GM18909 (cell line): Measurements from ENCODE around the gene DSCAML1.

Experiments used
- ATAC-seq: cut with Tn5 transposase; IDR thresholded peaks from one replicate; pipeline ENCODE4 v1.9.1; 2021; ENCODE audit warnings: mild to moderate bottlenecking; ENCODE audit not compliant: unreplicated experiment, poor library complexity

Gene DSCAML1

DNA sequence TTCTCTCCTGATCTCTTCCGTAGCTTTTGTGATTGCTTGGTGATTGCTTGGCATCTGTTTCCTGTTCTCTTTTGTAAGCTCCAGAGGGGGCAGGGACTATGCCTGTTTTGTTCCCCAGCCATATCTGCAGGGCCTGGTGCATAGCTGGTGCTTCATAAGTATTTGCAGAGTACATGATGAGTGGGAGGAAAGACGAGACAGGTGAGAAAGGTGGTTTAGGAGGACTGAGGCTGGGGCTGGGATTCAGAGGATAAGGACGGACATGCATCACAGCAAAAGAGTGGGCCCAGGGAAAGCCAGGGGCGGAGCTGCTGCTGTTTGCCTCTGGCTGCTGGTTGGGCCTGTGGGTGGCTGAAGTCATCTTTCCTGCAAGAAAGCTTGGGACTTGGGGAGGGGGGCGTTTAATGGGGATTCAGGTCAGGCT is 62.4 kb downstream of the DSCAML1 start:
- no peak for ATAC-seq

GRCh38 chr11:117733316-117733715 is 63.7 kb downstream of the DSCAML1 start:
- no peak for ATAC-seq

- ATAC-seq = no peak
Observed at GRCh38 chr11:117731722-117732290, 65.2 kb downstream of the DSCAML1 start.

DNA sequence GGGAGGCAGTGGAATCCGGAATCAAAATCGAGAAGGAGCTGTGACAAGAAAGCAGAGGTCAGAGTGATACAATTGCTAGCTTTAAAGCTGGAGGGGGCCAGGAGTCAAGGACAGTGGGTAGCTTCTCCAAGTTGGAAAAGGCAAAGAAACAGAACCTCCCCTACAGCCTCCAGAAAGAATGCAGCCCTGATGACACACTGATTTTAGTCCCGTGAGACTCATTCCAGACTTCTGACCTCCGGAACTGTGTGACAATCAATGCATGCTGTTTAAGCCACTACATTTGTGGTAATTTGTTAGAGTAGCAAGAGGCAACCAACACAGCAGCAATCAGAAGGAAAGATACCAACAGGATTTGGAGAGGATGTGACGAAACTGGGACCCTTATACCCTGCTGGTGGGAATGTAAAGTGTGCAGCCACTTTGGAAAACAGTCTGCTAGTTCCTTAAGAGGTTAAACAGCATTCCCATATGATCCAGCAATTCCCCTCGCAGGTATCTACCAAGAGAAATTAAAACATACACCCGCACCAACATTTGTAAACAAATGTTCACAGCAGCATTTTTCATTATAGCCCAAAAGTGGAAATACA is 66.7 kb downstream of the DSCAML1 start:
- ATAC-seq = no peak

GRCh38 chr11:117725048-117725734 is 71.8 kb downstream of the DSCAML1 start:
- ATAC-seq = no peak

- no peak for ATAC-seq
Observed at GRCh38 chr11:117724621-117725020, 72.4 kb downstream of the DSCAML1 start.

DNA sequence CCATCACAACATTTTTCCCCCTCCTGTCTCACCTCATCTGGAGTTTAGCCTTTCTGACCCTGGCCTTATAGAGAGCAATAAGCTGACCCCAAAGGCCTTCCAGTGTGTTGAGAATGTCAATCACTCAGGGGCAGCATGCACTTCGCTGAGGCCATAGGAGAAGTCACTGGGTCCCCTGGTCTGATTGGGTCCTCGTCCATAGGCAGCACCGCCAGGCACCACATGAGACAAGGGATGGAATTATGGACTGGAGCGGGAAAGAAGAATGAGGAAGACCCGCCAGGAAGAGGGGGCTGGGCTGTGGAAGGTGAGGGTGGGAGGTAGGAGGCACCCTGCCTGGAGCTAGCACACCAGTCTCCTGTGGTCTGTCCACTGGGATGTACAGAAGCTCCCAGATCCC is 72.9 kb downstream of the DSCAML1 start:
- no peak for ATAC-seq

GRCh38 chr11:117723277-117724024 is 73.6 kb downstream of the DSCAML1 start:
- ATAC-seq = no peak

DNA sequence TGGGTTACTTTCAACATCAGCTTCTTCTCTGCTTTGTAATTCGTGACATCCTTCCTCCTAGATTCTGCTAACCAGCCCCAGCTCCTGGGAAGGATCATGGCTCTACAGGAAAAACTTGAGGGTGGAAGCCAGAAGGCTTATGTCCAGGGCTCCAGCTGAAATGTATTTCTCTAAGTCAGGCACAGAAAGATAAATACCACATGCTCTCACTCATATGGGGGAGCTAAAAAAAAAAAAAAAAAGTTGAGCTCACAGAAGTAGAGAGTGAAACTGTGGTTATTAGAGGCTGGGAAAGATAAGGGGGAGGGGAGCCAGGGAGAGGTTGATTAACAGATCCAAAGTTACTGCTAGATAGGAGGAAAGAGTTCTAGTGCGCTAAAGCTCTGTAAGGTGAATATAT is 74.9 kb downstream of the DSCAML1 start:
- no peak for ATAC-seq

DNA sequence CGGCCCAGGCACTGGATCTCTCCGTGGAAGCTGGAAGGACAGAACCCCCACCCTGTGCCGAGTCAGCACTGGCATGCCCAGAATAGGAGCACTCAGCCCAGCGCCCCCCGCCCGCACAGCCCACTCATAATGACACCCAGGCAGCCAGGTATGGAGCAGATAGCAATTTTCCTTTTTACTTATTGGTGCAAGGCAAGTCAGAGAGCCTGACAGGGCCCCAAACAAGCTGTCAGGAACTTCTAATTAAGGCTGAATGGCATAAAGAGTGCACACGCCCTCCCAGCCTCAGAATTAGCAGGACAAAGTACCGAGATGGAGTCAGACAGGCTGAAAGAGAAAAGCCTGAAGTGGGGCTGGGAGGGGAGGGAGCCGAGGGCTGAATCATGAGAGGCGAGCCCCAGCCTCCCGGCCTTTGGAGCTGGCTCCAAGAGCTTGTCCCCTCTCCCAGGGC is 76.9 kb downstream of the DSCAML1 start:
- ATAC-seq = no peak

- no peak for ATAC-seq
Observed at GRCh38 chr11:117719480-117719879, 77.5 kb downstream of the DSCAML1 start.

DNA sequence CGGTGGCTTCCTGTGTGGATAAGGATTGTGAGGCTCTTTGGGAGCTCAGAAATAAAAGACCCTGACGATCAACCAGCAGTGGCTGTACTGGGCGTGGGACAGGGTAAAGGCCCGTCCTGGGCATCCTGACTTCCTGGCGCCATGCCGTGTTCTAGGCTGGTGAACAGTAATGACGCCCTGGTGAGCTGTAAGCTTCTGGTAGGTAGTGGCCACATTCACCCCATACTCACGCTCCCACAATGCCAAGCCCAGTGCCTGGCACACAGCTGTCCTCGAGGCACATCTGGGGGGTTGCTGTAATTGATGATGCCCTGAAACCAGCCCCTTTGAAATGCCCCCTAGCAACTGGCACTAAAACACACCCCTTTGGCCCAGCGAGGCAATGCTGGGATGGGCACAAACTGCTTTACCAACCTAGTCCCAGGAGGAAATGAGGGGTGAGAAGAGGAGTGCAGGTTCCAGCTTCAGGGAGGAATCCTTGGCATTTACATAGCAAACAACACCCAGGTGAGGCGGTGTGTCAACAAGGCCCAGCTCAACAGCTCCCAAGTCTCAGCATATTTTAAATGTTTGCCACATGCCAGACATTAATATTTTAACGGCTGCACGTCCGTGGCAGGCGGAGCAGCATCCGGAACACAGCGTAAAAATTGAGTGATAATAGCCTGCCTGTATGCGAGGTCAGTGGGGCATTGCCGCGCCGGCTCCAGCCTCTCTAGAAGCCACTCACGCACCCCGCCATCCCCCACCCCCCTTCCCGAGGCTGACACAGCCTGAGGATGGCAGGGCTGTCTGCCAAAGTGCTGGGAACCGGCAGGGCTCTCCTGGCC is 79.3 kb downstream of the DSCAML1 start:
- ATAC-seq = no peak

DNA sequence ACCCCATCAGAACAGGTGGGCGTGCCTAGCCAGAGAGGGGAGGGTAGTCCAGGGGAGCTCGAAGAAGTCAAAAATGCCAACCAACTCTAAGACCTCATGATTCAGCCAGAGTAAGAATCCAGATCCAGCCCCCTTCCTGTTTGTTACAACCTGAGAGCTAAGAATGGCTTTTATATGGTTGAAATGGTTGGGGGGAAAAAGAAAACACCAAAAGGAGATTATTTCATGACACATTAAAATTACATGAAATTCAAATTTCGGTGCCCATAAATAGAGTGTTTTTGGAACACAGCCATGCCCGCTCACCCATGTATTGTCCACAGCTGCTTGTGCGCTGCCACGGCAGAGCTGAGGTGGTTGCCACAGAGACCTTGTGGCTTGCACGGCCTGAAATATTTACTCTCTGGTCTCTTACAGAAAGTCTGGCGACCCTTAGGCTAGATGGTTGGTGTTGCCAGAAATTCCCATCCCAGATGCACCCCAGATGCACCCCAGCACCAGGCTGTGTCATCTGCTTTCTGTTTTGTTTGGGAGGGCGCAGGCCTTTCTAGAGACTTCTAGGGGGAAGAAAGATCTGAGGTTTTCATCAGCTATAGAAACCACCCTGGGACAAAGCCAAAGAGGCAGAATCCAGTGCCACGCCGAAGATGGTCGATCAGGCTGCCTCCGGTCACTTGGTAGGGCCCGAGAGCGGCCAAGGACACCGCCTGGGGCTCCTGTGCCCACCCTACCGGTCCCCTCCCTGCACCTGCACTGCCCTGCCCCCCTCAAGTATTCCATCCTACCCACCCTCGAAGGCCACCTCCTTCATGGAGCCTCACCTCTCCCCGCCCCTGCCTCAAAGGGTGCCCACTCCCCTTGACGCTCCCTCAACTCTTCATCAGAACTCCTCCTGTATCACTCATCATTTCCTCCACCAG is 80.2 kb downstream of the DSCAML1 start:
- no peak for ATAC-seq

GRCh38 chr11:117715801-117716200 is 81.2 kb downstream of the DSCAML1 start:
- no peak for ATAC-seq

DNA sequence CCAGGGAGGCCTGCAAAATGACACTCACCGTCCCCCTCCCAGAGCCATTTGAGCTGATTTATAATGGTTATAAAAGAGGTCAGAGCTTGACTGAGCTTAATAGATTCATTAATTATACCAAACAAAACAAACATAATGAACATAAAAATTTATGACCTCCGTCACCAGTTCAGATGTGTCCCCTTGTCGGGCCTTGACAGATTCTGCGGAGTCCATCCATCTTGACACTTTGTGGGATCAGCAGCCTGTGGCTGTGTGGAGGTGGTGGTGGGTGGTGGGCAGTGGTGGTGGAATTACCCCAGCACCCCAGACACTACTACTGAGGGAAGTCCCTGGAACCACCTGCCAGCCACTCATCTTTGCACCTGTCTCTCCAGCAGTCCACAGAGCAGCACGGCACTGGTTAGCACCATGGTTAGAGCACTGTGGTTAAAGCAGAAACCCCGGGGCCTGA is 83.5 kb downstream of the DSCAML1 start:
- ATAC-seq = no peak

DNA sequence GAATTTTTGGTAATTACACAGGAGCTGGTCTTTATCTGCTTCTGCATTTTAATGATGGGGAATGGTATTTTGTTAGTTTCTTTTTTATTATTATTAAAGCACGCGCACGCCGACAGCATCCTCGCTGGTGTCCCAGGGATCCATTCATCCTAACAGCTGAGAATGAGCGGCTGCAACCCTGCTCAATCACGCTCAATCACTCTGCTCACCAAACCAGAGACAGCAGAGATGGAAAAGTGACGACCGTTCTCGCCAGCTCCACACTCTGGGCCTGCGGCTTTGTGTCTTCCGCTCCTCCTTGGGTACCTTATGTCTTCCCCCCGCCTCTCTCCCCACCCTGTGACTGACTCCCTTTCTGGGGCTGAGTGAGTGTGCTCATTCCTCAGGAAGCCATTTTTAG is 84.5 kb downstream of the DSCAML1 start:
- no peak for ATAC-seq

- no peak for ATAC-seq
Observed at GRCh38 chr11:117711331-117711730, 85.7 kb downstream of the DSCAML1 start.

DNA sequence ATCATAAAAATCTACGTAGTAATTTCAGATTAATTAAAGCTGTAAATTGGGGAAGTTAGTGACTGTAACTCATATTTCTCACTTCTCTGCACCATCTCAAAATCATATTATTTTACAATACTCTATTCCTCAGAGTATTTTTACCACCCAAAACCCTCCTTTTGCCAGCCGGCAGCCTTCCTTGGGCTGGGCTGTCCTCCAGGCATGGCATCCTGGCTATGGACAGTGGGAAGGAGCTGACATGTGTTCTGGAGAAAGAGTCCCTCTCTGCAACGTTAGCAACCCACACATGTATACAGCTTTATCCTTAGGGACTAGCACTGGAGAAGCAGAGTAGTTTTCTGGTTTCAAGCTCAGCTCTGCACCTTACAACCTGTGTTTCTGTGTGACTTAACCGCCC is 86.8 kb downstream of the DSCAML1 start:
- no peak for ATAC-seq

- no peak for ATAC-seq
Observed at GRCh38 chr11:117706322-117706814, 90.6 kb downstream of the DSCAML1 start.
